GM13976 (cell line): ENCODE data around the gene FOXI1.

Experiments
- DNase-seq: peaks from one replicate; pipeline ENCODE4 v3.0.0; 2012; ENCODE audit warnings: low spot score
- CTCF ChIP-seq: IDR thresholded peaks from 2 replicates; pipeline ENCODE4 v1.5.1; 2012; ENCODE audit warnings: borderline replicate concordance, mild to moderate bottlenecking; ENCODE audit not compliant: insufficient read depth; ENCODE audit errors: extremely low read depth, missing control alignments, control extremely low read depth
- in situ Hi-C: fragments of 300-500 bp; cut with MboI; formaldehyde crosslinking; loops from one replicate; pipeline ENCODE4 v1.12.0; 2022; ENCODE audit warnings: low sequenced_read_pairs, mixed read lengths, inconsistent platforms; ENCODE audit not compliant: unreplicated experiment

The FOXI1 gene

GRCh38 chr5:170115925-170116324, 10.2 kb downstream of the FOXI1 start:
- TF ChIP-seq CTCF, result no peak
- DNase-seq, result no peak
- in situ Hi-C loops, result no loop called here

- no peak for DNase-seq
- in situ Hi-C loops, result no loop called here
- no peak for TF ChIP-seq CTCF
Measured at GRCh38 chr5:170117736-170118135, 12.0 kb downstream of the FOXI1 start.

GRCh38 chr5:170120576-170120975, 14.9 kb downstream of the FOXI1 start:
- DNase-seq, result no peak
- in situ Hi-C loops, result no loop called here
- TF ChIP-seq CTCF, result no peak

- DNase-seq, result no peak
- in situ Hi-C loops, result no loop called here
- no peak for TF ChIP-seq CTCF
Measured at GRCh38 chr5:170121321-170121720, 15.6 kb downstream of the FOXI1 start.

GRCh38 chr5:170126061-170126460, 20.4 kb downstream of the FOXI1 start:
- in situ Hi-C loops, result no loop called here
- TF ChIP-seq CTCF, result no peak

GRCh38 chr5:170126626-170127025, 20.9 kb downstream of the FOXI1 start:
- in situ Hi-C loops, result no loop called here
- no peak for TF ChIP-seq CTCF
- DNase-seq, result no peak

More at GRCh38 chr5:170126061-170126460, 20.4 kb downstream of the FOXI1 start:
- no peak for DNase-seq

GRCh38 chr5:170131235-170131634, 25.5 kb downstream of the FOXI1 start:
- no peak for DNase-seq
- TF ChIP-seq CTCF, result no peak
- in situ Hi-C loops, result no loop called here
